Measurements from ENCODE around the gene AIPL1.

AIPL1 gene

DNA sequence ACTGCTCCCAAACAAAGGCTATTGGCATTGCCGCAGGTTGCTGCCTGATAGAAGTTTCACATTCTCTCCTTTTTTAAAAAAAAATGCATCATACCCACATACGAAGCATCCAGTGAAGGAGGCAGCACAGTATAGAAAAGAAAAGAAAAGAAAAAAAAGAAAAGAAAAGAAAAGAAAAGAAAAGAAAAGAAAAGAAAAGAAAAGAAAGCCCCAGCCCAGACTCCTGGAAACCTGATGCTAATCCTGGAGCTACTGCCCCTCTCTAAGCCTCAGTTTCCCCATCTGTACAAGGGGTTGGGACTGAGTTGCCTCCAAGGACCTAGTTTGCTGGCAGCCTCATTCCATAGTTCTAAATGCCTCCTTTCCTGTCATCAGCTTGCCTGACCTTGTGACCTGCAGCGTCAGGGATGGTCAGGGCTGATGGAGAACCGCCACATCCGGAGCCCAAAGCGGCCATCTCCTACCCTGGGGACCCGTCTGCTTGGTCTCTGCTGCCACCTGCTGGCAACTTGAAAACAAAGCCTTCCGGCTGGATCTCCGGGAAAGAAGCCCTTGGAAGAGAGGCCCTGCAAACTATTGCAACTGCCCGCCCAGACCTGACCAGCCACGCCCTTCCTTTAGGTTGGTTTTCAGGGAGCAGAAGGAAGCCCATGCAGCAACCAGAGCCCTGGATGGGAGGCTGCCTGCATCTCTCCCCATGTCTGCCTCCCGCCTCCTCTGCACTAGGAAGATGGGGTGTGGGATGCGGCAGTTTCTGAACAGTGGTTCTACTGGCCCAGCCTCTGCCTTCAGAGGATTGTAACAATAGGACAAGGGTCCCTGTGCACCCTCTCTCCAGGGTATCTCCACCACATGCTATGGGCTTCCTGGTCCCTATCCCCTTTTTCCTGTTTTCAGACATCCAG lies 13.0 kb downstream of the AIPL1 start:
- ChIA-PET CTCF (interaction anchor here (0.5 to 0.6 kb wide), 5 partner anchors 14 to 827 kb away, joined by 3 to 8 read pairs (median 3); no protein-coding TSS in a partner anchor), POLR2A (no interaction called here)
- TF ChIP-seq ELF4 (IDR thresholded peaks at IDR 0.05) (no peak), LEF1 (IDR thresholded peaks at IDR 0.05; ENCODE audit: borderline replicate concordance) (no peak), ZNF384 (IDR thresholded peaks at IDR 0.05) (no peak), FOXK2 (IDR thresholded peaks at IDR 0.05) (no peak), BHLHE40 (IDR thresholded peaks at IDR 0.05; ENCODE audit: borderline replicate concordance) (no peak), CTBP1 (IDR thresholded peaks at IDR 0.05; ENCODE audit: borderline replicate concordance) (no peak)
- peak; percentile 81 for DNase-seq (ENCODE audit: extremely low spot score)

- ChIA-PET POLR2A (no interaction called here), CTCF (interaction anchor here (0.8 kb wide), 1 partner anchor 830 kb away, joined by 3 read pairs; no protein-coding TSS in a partner anchor)
- peak; percentile 42 for DNase-seq (ENCODE audit: extremely low spot score)
- TF ChIP-seq FOXM1 (IDR thresholded peaks at IDR 0.05; ENCODE audit: borderline replicate concordance) (no peak), BHLHE40 (IDR thresholded peaks at IDR 0.05; ENCODE audit: borderline replicate concordance) (no peak), ELF4 (IDR thresholded peaks at IDR 0.05) (no peak), ZNF384 (IDR thresholded peaks at IDR 0.05) (no peak), TARDBP (IDR thresholded peaks at IDR 0.05) (no peak), HDGF (IDR thresholded peaks at IDR 0.05; ENCODE audit: borderline replicate concordance) (no peak)
Observed at GRCh38 chr17:6420173-6420641, 14.7 kb downstream of the AIPL1 start.

- DNase-seq (ENCODE audit: extremely low spot score) = no peak
- ChIA-PET POLR2A (no interaction called here), CTCF (no interaction called here)
- no peak for TF ChIP-seq SP1 (IDR thresholded peaks at IDR 0.05)
- TF ChIP-seq, protein P1, sequence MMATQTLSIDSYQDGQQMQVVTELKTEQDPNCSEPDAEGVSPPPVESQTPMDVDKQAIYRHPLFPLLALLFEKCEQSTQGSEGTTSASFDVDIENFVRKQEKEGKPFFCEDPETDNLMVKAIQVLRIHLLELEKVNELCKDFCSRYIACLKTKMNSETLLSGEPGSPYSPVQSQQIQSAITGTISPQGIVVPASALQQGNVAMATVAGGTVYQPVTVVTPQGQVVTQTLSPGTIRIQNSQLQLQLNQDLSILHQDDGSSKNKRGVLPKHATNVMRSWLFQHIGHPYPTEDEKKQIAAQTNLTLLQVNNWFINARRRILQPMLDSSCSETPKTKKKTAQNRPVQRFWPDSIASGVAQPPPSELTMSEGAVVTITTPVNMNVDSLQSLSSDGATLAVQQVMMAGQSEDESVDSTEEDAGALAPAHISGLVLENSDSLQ (IDR thresholded peaks at IDR 0.05) = no peak
- no peak for TF ChIP-seq SUZ12 (IDR thresholded peaks at IDR 0.05)
- TF ChIP-seq ZNF384 (IDR thresholded peaks at IDR 0.05) = no peak
- no peak for TF ChIP-seq ELF4 (IDR thresholded peaks at IDR 0.05)
- no peak for TF ChIP-seq HDGF (IDR thresholded peaks at IDR 0.05; ENCODE audit: borderline replicate concordance)
- no peak for TF ChIP-seq FOXM1 (IDR thresholded peaks at IDR 0.05; ENCODE audit: borderline replicate concordance)
- TF ChIP-seq FOXK2 (IDR thresholded peaks at IDR 0.05) = no peak
- no peak for TF ChIP-seq L3MBTL2 (conservative IDR thresholded peaks at IDR 0.05)
- TF ChIP-seq FOXA1 (IDR thresholded peaks at IDR 0.05) = no peak
Observed at GRCh38 chr17:6415616-6416015, 19.3 kb downstream of the AIPL1 start.

DNA sequence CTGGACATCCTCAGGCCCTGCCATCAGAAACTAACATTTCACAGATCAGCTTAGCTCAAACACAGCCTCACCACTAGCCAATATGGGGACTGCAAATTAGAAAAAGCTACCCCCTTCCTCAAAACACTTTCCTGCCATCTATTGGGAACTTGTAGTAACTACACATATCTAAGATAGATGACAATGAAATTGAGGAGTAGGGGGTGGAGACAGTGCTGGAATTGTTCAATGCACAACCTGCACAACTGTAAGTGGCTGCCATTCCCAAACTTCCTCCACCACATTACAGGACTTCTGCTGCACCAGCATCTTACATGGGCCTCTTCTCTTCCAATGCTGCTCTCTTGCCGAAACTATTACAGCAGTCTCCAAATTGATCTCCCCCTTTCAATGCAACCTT lies 21.9 kb downstream of the AIPL1 start:
- peak; percentile 50 for DNase-seq (ENCODE audit: extremely low spot score)
- ChIA-PET CTCF (interaction anchor here (0.6 kb wide), 1 partner anchor 620 kb away, joined by 5 read pairs; no protein-coding TSS in a partner anchor), POLR2A (no interaction called here)
- TF ChIP-seq, protein P1 (IDR thresholded peaks at IDR 0.05) = no peak
- no peak for TF ChIP-seq ARNT (IDR thresholded peaks at IDR 0.05)

DNA sequence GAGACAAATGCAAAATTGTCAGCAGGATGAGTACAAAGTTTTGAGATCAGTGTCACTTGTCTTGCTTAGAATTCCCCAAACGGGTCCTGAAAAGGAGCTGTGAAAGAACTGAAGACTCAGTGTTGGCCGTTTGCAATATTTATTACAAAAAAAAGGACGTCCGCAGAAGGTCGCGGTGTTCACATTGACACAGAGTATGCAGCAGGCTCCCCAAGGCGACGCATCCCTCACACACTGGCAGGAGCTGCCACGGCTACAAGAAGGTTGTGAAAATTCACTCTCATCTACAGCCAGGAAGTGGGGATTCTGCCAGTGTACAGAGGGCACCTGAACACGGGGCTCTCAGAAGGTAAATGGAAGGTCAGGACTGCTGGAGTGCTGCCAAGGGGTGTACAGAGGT lies 26.2 kb downstream of the AIPL1 start:
- POLR2A ChIA-PET = no interaction called here
- TF ChIP-seq SUZ12 (IDR thresholded peaks at IDR 0.05) = no peak
- TF ChIP-seq HDGF (IDR thresholded peaks at IDR 0.05; ENCODE audit: borderline replicate concordance) = no peak
- TF ChIP-seq CTBP1 (IDR thresholded peaks at IDR 0.05; ENCODE audit: borderline replicate concordance) = no peak
- TF ChIP-seq, protein P1 (IDR thresholded peaks at IDR 0.05) = no peak
- no peak for TF ChIP-seq SP1 (IDR thresholded peaks at IDR 0.05)
- no peak for TF ChIP-seq ARNT (IDR thresholded peaks at IDR 0.05)
- no peak for TF ChIP-seq ZNF384 (IDR thresholded peaks at IDR 0.05)
- TF ChIP-seq ELF4 (IDR thresholded peaks at IDR 0.05) = no peak
- no peak for TF ChIP-seq L3MBTL2 (conservative IDR thresholded peaks at IDR 0.05)
- TF ChIP-seq FOXM1 (IDR thresholded peaks at IDR 0.05; ENCODE audit: borderline replicate concordance) = no peak
- TF ChIP-seq BHLHE40 (IDR thresholded peaks at IDR 0.05; ENCODE audit: borderline replicate concordance) = no peak
- no peak for TF ChIP-seq FOXA1 (IDR thresholded peaks at IDR 0.05)
- no peak for TF ChIP-seq LEF1 (IDR thresholded peaks at IDR 0.05; ENCODE audit: borderline replicate concordance)
- no peak for TF ChIP-seq TARDBP (IDR thresholded peaks at IDR 0.05)
- no peak for DNase-seq (ENCODE audit: extremely low spot score)
- CTCF ChIA-PET = no interaction called here

DNA sequence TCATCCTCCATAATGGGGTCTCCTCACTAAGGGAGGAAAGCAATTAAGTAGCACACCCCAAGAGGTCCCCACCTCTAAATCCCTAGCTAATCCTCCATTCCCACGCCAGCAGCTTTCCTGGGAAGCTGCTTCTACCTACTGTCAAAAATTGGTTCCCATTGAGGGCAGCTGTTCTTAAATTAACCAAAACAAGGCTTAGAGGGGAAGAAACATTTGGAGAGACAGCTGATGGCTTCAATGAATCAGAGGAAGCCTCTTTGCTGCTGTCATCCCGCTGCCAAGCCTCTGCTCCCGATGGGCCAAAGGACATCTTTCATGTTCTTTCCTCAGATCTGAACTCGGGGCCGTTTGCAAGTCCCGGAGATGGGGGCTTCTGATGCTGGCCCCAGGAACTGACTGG lies 26.6 kb downstream of the AIPL1 start:
- ChIA-PET POLR2A (no interaction called here), CTCF (no interaction called here)
- TF ChIP-seq ZNF384 (IDR thresholded peaks at IDR 0.05) (no peak), LEF1 (IDR thresholded peaks at IDR 0.05; ENCODE audit: borderline replicate concordance) (no peak), ARNT (IDR thresholded peaks at IDR 0.05) (no peak), HDGF (IDR thresholded peaks at IDR 0.05; ENCODE audit: borderline replicate concordance) (no peak), FOXK2 (IDR thresholded peaks at IDR 0.05) (no peak), NFRKB (IDR thresholded peaks at IDR 0.05) (no peak), ELF4 (IDR thresholded peaks at IDR 0.05) (no peak), CTBP1 (IDR thresholded peaks at IDR 0.05; ENCODE audit: borderline replicate concordance) (no peak), FOXM1 (IDR thresholded peaks at IDR 0.05; ENCODE audit: borderline replicate concordance) (no peak), L3MBTL2 (conservative IDR thresholded peaks at IDR 0.05) (no peak), SP1 (IDR thresholded peaks at IDR 0.05) (no peak), SUZ12 (IDR thresholded peaks at IDR 0.05) (no peak), FOXA1 (IDR thresholded peaks at IDR 0.05) (no peak), TARDBP (IDR thresholded peaks at IDR 0.05) (no peak), BHLHE40 (IDR thresholded peaks at IDR 0.05; ENCODE audit: borderline replicate concordance) (no peak)
- TF ChIP-seq, protein P1 (IDR thresholded peaks at IDR 0.05) = no peak
- no peak for DNase-seq (ENCODE audit: extremely low spot score)
